ENCODE data around the gene ZDHHC24.

GRCh38 chr11:66546966-66547661 is 1.3 kb upstream of the ZDHHC24 start:
- TF ChIP-seq POLR2AphosphoS5 (IDR thresholded peaks at IDR 0.05): no peak
- no peak for TF ChIP-seq POLR2A (IDR thresholded peaks at IDR 0.05)
